Activated CD4-positive, alpha-beta T cell treated with anti-CD3 and anti-CD28 coated beads, Interleukin-2, amount 50 U/mL, for 24 hours (primary cell): ENCODE data around the gene MRPL43.
A peak's percentile ranks its signal among the peaks of the same experiment; 100 is the strongest.

Source experiments
- DNase-seq, 2 donors: peaks; one replicate each; pipeline ENCODE4 v3.0.0-alpha.2; 2020; ENCODE audit warnings: low read depth in 1 of 2, low spot score in 1 of 2

MRPL43 gene

GRCh38 chr10:101020427-101021075 is 33.3 kb upstream of the MRPL43 start:
- DNase-seq, result no peak

DNA sequence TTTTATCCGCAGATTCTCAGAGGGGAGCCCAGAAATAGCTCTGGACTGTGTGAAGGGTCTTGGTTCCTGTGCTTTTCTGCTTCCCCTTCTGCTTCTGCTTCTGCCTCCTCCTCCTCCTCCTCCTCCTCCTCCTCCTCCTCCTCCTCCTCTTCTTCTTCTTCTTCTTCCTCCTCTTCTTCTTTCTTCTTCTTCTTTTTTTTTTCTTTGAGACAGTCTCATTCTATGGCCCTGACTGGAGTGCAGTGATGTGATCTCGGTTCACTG is 32.1 kb upstream of the MRPL43 start:
- DNase-seq, result no peak

GRCh38 chr10:101018600-101019439 is 31.5 kb upstream of the MRPL43 start:
- peak; percentile 54 to 55 for DNase-seq

DNA sequence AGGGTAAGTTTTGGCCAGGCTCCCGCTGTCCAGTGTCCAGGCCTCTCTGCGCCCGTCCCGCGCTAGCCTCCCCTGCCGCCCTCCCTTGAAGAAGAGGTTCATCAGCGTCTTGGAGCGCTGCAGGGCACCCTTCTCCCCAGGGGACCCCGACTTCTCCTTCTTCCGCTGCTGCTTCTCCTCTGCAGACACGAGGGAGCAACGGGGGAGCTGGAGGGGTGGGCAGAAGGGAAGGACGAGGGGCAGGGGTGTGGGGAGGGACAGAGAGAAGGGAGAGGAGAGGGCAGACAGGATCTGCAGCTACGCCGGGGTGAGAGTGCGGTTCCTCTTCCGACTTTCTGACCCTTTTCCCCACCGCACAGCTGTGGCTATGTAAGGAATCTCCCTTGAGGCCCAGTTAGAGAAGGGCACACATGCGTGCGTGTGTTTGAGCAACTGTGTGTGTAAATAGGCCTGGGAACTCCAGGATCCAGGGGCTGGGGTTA is 30.9 kb upstream of the MRPL43 start:
- no peak for DNase-seq

DNA sequence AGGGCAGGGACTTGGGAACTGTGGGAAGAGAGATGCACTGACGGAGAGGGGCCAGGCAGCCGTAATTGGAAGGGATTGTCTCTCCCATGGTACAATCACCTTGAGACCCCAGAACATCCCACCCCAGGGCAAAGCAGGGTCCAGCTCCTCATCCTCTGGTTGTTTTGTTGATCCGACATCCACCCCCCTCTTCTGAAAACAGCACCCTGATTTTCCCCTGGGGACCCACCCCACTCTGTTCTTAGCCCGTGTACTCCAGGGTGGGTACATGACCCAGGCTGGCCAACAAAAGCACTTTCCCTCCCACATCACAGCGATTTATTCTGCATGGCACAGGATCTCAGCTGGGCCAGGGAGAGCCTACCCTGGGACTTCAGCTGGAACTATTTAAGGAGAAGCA is 29.5 kb upstream of the MRPL43 start:
- DNase-seq, result no peak

DNA sequence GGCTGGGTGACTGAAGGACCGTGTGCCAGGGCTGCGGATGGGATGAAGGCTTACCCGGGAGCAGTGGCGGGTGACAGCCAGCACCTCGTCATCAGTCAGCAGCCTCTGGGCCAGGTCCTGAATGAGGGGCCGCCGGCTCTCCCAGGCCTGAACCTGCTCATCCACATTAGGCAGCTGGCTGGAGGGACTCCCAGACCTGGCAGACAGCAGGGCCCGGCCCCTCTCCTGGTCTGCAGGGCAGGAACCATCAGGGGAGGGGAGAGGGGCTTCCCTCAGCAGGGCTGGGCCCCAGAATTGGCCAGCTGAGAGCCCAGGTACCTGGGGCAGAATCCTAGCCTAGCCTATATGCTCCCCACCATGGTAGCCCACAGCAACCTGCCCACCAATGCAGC is 28.3 kb upstream of the MRPL43 start:
- no peak for DNase-seq

GRCh38 chr10:101014966-101015581 is 27.8 kb upstream of the MRPL43 start:
- DNase-seq, result no peak

DNA sequence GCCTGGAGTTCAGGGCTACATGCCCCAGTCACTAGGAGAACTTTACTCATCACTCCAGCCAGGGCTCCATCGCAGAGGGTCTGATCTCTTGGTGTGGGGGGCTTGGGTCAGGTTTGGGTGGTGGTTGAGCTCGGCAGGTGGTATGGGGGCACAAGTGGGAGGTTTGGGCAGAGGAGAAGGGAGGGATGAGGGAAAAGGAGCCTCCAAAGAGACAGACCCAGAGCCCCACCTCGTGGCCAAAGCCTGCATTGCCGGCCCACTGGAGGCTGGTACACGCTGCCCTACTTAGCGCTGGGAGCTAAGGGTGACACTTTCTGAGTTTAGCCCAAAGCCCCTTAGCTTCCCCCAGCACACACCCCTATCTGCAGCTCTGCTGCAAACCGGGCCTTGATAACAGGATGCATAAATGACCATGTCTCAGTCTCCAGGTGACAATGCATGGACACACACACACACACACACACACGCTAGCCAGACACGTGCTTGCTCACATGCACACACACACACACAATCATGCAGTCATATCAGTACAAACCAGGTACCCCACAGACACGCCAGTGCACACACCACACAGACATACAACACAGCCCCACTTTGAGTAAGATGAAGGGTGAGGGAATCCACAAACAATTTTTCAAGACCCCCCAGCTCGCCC is 27.1 kb upstream of the MRPL43 start:
- DNase-seq, result peak; percentile 48 to 59

- no peak for DNase-seq
Measured at GRCh38 chr10:101013365-101013825, 26.1 kb upstream of the MRPL43 start.

DNA sequence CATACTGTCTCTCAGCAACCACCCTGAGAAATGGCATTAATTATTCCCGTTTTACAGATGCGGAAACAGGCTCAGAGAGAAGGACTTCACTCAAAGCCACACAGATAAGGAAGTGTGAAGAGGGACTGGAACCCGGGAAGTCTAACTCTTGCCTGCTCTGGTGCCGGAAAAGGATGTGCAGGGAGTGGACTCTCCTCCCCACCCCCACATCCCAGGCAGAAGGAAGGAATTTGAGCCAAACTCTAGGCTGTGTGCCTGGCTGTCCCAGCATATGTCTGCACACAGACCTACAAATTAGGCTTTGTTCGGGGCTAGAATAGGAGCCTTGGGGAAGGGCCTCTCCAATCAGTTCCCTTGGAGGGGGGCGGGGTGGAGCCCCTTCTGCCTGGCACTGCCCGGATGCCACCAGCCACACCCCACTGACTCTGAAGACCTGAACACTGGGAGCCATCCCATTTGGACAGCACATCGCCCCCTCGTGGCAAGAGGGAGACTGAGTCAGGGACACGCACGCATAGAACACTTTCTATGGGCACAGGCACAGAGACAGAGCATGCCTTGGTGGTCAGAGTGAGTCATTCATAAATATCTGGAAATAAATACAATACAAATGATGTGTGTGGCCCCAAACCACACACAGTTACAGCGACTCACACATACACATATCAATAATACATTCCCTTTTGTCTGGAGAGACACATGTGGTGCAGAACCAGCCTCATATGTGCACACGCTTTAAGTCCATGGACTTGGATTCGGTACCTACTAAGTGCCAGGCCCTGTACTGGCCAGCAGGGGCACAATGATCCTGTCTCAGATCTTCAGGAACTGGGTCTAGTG is 25.4 kb upstream of the MRPL43 start:
- DNase-seq, result peak; percentile 53 to 71

GRCh38 chr10:101011517-101012423 is 24.5 kb upstream of the MRPL43 start:
- DNase-seq, result no peak

- no peak for DNase-seq
Measured at GRCh38 chr10:101010329-101010728, 23.0 kb upstream of the MRPL43 start.

GRCh38 chr10:101008823-101009423 is 21.6 kb upstream of the MRPL43 start:
- no peak for DNase-seq

DNA sequence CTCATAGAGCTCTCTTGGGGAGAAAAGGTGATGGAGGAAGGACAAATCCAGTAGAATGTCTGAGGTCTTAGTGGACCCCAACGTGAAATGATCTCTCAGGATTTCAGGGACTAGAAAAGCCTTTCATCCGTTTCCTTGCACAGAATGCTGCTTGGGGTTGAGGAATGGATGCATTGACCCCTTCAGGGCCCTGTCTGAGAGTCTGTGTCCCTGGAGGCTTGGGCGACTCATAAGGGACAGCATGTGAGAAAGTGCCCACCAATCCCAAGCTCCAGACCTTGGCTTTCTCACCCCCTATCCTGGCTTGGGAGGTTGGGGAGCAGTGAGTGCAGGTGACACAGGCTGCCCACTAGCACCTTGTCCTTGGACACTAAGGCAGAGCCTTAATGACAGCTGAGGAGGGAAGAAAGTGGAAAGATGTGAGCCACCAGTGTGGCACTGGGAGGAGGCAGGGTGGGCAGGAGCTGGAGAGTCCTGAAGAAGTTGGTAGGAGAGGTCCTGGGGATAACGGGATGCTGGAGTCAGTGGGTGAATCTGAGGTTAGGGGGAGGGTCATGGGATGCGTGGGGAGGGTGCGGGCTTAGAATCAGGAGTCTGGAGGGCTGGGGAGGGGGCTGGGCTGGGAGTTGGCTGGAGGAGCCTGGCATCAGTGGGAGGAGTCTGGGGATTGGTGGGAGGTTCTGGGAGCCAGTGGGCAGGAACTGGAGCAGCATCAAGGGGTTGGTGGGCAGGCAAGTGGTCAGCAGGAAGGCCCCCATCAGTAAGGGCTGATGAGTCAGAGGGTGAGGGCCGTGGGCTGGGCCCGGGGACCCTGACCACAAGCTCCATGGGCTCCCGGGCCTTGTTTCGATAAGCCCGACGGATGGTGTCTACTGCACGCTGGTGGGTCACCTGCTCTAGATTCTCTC is 20.9 kb upstream of the MRPL43 start:
- DNase-seq, result no peak

DNA sequence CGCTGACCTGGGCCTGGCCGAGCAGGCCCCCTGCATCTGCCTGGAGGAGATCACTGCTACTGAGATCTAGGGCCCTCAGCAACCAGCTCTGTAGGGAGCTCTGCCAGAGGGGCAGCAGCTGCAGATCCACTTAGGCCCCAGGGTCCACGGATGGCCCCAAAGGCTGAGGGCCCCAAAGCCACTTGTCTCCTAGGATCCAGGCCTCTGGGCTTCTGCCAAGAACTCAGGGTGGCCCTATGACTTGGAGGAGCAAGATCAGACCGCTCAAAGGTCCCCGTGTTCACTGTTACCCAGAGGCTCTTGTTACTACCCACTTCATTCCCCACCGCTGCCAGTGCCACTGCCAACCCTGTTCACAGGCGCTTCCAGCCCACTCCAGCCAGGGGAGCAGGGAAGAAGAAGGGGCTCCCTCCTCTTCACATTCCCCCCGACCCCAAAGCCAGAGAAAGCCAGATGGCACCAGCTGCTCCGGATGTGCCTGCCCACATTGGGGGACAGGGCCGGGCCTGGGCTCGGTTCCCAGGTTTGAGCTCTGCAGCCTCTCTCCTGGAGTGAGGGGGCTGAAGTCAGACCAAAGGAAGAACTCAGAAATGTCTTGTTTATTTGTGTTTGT is 19.9 kb upstream of the MRPL43 start:
- no peak for DNase-seq

DNA sequence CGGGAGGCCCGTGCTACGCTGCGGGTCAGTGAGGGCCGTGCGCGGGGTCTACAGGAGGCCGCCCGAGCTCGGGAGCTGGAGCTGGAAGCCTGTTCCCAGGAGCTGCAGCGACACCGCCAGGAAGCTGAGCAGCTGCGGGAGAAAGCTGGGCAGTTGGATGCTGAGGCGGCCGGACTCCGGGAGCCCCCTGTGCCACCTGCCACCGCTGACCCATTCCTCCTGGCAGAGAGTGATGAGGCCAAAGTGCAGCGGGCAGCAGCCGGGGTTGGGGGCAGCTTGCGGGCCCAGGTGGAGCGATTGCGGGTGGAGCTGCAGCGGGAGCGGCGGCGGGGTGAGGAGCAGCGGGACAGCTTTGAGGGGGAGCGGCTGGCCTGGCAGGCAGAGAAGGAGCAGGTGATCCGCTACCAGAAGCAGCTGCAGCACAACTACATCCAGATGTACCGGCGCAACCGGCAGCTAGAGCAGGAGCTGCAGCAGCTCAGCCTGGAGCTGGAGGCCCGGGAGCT is 19.3 kb upstream of the MRPL43 start:
- DNase-seq, result no peak

- no peak for DNase-seq
Measured at GRCh38 chr10:101005869-101006567, 18.7 kb upstream of the MRPL43 start.
